HFF-Myc (cell line): ENCODE results near the gene EVC2.
"Not testable (repeated sequence)": the region's sequence is repeated elsewhere in the genome, so short reads cannot be mapped to it uniquely, and the experiment has no call there.

Experiments
- DNase-seq: peaks from one replicate; pipeline ENCODE4 v3.0.0-alpha.2; 2011; ENCODE audit warnings: low read depth; ENCODE audit errors: extremely low read depth
- H3K4me3 ChIP-seq: replicated peaks from 2 replicates; pipeline ENCODE4 v1.5.1; 2011; ENCODE audit warnings: low read depth, mild to moderate bottlenecking, control low read depth, low read length
- TF ChIP-seq, protein P1 (sequence below): IDR thresholded peaks from 2 replicates; pipeline ENCODE4 v1.5.1; 2012; ENCODE audit warnings: mild to moderate bottlenecking, low read depth, low read length, control low read depth; ENCODE audit errors: missing control alignments

Gene EVC2

GRCh38 chr4:5730993-5731990 lies 22.9 kb upstream of the EVC2 start:
- H3K4me3 ChIP-seq: no peak overlapping the region
- no peak for DNase-seq
- TF ChIP-seq, protein P1, sequence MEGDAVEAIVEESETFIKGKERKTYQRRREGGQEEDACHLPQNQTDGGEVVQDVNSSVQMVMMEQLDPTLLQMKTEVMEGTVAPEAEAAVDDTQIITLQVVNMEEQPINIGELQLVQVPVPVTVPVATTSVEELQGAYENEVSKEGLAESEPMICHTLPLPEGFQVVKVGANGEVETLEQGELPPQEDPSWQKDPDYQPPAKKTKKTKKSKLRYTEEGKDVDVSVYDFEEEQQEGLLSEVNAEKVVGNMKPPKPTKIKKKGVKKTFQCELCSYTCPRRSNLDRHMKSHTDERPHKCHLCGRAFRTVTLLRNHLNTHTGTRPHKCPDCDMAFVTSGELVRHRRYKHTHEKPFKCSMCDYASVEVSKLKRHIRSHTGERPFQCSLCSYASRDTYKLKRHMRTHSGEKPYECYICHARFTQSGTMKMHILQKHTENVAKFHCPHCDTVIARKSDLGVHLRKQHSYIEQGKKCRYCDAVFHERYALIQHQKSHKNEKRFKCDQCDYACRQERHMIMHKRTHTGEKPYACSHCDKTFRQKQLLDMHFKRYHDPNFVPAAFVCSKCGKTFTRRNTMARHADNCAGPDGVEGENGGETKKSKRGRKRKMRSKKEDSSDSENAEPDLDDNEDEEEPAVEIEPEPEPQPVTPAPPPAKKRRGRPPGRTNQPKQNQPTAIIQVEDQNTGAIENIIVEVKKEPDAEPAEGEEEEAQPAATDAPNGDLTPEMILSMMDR: no peak

DNA sequence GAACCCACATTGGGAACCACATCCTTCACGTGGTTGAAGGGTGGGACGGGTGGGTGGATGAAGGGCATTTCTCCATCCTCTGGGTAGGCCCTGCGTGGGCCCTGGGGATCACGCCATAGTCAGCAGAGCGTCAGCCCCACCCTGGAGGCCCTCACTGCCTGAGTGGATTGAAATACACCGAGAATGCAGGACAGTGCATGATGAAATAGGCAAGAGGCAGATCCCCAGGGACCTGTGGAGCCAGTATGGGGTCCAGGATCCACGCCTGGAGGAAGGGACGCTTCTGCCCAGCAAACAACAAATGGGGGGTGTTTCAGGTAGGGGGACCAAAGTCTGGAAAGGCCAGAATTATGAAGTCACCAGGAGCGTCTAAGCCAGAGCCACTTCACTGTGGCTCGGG lies 22.1 kb upstream of the EVC2 start:
- TF ChIP-seq, protein P1: no peak
- no peak for DNase-seq
- no peak overlapping the region for H3K4me3 ChIP-seq

DNA sequence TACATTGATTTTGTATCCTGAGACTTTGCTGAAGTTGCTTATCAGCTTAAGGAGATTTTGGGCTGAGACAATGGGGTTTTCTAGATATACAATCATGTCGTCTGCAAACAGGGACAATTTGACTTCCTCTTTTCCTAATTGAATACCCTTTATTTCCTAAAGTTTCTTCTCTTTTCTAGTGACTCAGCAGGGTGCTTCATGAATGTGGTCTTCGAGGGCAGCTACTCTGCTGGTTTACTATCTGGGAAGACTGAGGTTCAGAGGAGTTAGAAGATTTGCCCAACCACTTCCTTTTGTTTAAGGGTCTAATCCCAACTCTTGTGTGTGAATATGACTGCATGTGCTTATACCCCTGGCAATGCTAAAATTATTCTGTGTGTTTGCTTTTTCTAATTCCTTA lies 20.1 kb upstream of the EVC2 start:
- not testable (repeated sequence) for H3K4me3 ChIP-seq, DNase-seq

- H3K4me3 ChIP-seq: no peak overlapping the region
- DNase-seq: no peak
- TF ChIP-seq, protein P1: no peak
Observed at GRCh38 chr4:5724377-5724776, 16.0 kb upstream of the EVC2 start.

- no peak overlapping the region for H3K4me3 ChIP-seq
- TF ChIP-seq, protein P1: no peak
- DNase-seq: no peak
Observed at GRCh38 chr4:5722328-5722727, 14.0 kb upstream of the EVC2 start.

- no peak for DNase-seq
- no peak overlapping the region for H3K4me3 ChIP-seq
- TF ChIP-seq, protein P1: no peak
Observed at GRCh38 chr4:5721923-5722322, 13.6 kb upstream of the EVC2 start.

GRCh38 chr4:5720980-5721379 lies 12.6 kb upstream of the EVC2 start:
- DNase-seq: no peak
- TF ChIP-seq, protein P1: no peak

More at GRCh38 chr4:5720980-5721379, 12.6 kb upstream of the EVC2 start:
- no peak overlapping the region for H3K4me3 ChIP-seq
